Amniotic stem cell (primary cell): ENCODE measurements around the gene DOK7.

ENCODE experiments used
- DNase-seq: peaks from one replicate; lab custom pipeline; 2025; lab: John Stamatoyannopoulos, UW

The DOK7 gene

GRCh38 chr4:3463556-3464348 lies 646 bp downstream of the DOK7 start:
- DNase-seq = no peak

- no peak for DNase-seq
Measured at GRCh38 chr4:3464349-3464905, 1.3 kb downstream of the DOK7 start.

- no peak for DNase-seq
Measured at GRCh38 chr4:3464911-3465697, 2.0 kb downstream of the DOK7 start.

- no peak for DNase-seq
Measured at GRCh38 chr4:3465698-3466671, 2.9 kb downstream of the DOK7 start.

GRCh38 chr4:3466691-3467600 lies 3.8 kb downstream of the DOK7 start:
- DNase-seq = no peak

GRCh38 chr4:3467601-3468031 lies 4.5 kb downstream of the DOK7 start:
- no peak for DNase-seq

- no peak for DNase-seq
Measured at GRCh38 chr4:3468154-3468553, 5.0 kb downstream of the DOK7 start.

GRCh38 chr4:3468804-3469203 lies 5.7 kb downstream of the DOK7 start:
- DNase-seq = no peak

GRCh38 chr4:3469386-3470243 lies 6.5 kb downstream of the DOK7 start:
- no peak for DNase-seq

GRCh38 chr4:3470244-3471097 lies 7.4 kb downstream of the DOK7 start:
- no peak for DNase-seq

- no peak for DNase-seq
Measured at GRCh38 chr4:3471098-3471760, 8.1 kb downstream of the DOK7 start.

- no peak for DNase-seq
Measured at GRCh38 chr4:3471886-3472285, 8.8 kb downstream of the DOK7 start.

- no peak for DNase-seq
Measured at GRCh38 chr4:3472411-3473141, 9.5 kb downstream of the DOK7 start.

GRCh38 chr4:3473181-3473950 lies 10.3 kb downstream of the DOK7 start:
- DNase-seq = no peak

- DNase-seq = no peak
Measured at GRCh38 chr4:3473996-3474765, 11.1 kb downstream of the DOK7 start.
